Stomach (tissue), 4 donors: ENCODE measurements around the gene OOSP4B.

ENCODE experiments used
- EP300 ChIP-seq: sonication (generic); formaldehyde crosslinking; IDR thresholded peaks from one replicate; pipeline ENCODE4 v1.6.1; 2017; ENCODE audit warnings: antibody characterized with exemption
- POLR2A ChIP-seq, 4 donors: fragments of 450-650 bp; IDR thresholded peaks; one replicate each; pipeline ENCODE4 v1.6.1; 2016; ENCODE audit warnings: antibody characterized with exemption in 4 of 4, control low read depth in 2 of 4, mild to moderate bottlenecking in 1 of 4, moderate library complexity in 1 of 4
- POLR2AphosphoS5 ChIP-seq, 3 donors: sonication (generic); formaldehyde crosslinking; IDR thresholded peaks; one replicate each; pipeline ENCODE4 v1.6.1; 2016; ENCODE audit warnings: antibody characterized with exemption in 3 of 3
- TF ChIP-seq, protein P1 (sequence below), 7 experiments: fragments of 450-650 bp in 4 of 7; fragments of 200-600 bp in 3 of 7; sonication (generic) in 3 of 7; IDR thresholded peaks; one replicate each; pipeline ENCODE4 v1.5.1; 2016 to 2019; ENCODE audit warnings: antibody characterized with exemption in 7 of 7, control low read depth in 2 of 7, mild to moderate bottlenecking in 1 of 7

DNA sequence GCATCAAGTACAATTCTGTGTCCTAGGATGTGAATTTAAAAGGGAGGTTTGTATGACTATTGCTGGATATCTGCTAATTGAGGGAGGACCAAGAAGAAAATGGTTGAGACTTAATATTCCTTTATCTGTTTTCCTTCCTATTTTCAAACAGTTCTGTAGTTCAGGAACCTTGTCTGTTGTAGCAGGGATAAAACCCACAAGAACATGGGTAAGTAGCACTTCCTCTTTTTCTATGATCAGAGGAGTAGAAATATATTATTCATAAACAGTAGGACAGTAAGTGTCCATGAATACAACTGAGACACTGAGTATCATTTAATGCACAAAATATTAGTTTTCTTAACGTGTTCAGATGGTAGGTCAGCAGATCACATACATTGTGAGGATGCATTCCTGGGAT, 47.1 kb downstream of the OOSP4B start:
- TF ChIP-seq, protein P1, sequence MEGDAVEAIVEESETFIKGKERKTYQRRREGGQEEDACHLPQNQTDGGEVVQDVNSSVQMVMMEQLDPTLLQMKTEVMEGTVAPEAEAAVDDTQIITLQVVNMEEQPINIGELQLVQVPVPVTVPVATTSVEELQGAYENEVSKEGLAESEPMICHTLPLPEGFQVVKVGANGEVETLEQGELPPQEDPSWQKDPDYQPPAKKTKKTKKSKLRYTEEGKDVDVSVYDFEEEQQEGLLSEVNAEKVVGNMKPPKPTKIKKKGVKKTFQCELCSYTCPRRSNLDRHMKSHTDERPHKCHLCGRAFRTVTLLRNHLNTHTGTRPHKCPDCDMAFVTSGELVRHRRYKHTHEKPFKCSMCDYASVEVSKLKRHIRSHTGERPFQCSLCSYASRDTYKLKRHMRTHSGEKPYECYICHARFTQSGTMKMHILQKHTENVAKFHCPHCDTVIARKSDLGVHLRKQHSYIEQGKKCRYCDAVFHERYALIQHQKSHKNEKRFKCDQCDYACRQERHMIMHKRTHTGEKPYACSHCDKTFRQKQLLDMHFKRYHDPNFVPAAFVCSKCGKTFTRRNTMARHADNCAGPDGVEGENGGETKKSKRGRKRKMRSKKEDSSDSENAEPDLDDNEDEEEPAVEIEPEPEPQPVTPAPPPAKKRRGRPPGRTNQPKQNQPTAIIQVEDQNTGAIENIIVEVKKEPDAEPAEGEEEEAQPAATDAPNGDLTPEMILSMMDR (IDR thresholded peaks at IDR 0.05), result no peak
- TF ChIP-seq POLR2A (IDR thresholded peaks at IDR 0.05) (no peak), POLR2AphosphoS5 (IDR thresholded peaks at IDR 0.05) (no peak), EP300 (no peak)
